Dendritic cell treated with granulocyte-macrophage colony-stimulating factor and Interleukin-4, amounts not matched to agents 40 ng/mL and 50 ng/mL, for 4 days (primary cell): ENCODE measurements around the gene MRAP2.

Experiments used
- H3K27ac Mint-ChIP-seq: one replicate; pipeline ENCODE4 v1.8.0; 2022; ENCODE audit warnings: mild to moderate bottlenecking, mixed read lengths
- H3K27me3 Mint-ChIP-seq: one replicate; pipeline ENCODE4 v1.8.0; 2022; ENCODE audit warnings: mild to moderate bottlenecking, mixed read lengths
- H3K36me3 Mint-ChIP-seq: one replicate; pipeline ENCODE4 v1.8.0; 2022; ENCODE audit warnings: low read depth, mixed read lengths
- H3K4me1 Mint-ChIP-seq: one replicate; pipeline ENCODE4 v1.8.0; 2022; ENCODE audit warnings: low read depth, mixed read lengths
- H3K4me3 Mint-ChIP-seq: one replicate; pipeline ENCODE4 v1.8.0; 2022; ENCODE audit warnings: mild to moderate bottlenecking, moderate library complexity, mixed read lengths
- H3K9me3 Mint-ChIP-seq: one replicate; pipeline ENCODE4 v1.8.0; 2022; ENCODE audit warnings: mixed read lengths
- intact Hi-C: fragments of 100-400 bp; cut with micrococcal nuclease; formaldehyde crosslinking; loops from one replicate; pipeline ENCODE4 v1.15.0; 2022

MRAP2 gene

DNA sequence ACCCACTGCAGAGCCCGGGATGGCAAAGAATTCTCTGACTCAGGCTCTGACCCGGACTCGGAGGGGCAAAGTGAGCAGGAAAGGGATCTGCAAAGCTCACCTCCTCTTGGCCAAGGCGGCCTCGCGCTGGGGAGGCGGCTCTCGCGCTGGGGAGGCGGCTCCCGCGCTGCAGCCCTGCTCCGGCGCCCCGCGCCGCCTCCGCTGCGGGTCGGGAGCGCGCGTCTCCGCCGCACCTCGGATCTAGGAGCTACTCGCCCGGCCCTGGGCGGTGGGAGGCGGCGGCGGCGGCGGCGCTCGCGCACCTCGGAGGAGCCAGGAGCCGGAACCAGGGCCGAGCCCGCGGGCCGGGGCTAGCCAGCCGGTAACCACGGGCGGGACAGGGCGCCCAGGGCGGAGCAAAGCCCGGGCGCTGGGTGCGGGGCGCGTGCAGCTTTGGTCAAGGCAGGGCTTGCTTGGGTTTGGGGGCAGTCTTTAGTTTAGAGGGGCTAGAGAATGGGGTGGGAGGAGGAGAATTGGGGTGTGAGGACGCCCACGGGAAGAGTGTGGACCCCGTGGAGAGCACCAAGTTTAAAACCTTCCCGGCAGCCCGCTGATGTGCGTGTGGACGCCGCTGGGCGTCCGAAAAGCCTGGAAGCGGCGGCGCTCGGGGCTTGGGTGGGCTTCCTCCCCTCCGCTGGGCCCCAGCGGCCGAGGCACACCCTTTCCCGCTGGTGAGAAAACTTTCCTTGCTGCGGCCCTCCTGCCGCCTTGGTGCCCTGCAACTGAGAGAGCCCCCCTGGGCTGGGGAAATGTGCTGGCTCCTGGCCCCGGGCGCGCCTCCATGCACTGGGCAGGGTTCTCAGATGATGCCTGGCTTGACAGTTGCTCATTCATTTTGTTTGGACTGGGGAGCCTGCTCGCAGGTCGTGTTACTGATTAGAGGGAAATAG lies at the start of gene MRAP2:
MRAP2 (plus strand) TSS at position 250 of the 929 bp plus-strand sequence. CDS start 21,547 bp downstream, outside the sequence.
- peaks cover 38% of the 10 kb centered on the region for H3K27me3 Mint-ChIP-seq
- no peak within 1 kb of the TSS for H3K4me3 Mint-ChIP-seq
- intact Hi-C loops = no loop called here
- no peak within 1 kb of the TSS for H3K27ac Mint-ChIP-seq
- no peaks in the 10 kb centered on the region for H3K36me3 Mint-ChIP-seq
- no peaks in the 10 kb centered on the region for H3K4me1 Mint-ChIP-seq
- H3K9me3 Mint-ChIP-seq = peaks cover 10% of the 10 kb centered on the region

DNA sequence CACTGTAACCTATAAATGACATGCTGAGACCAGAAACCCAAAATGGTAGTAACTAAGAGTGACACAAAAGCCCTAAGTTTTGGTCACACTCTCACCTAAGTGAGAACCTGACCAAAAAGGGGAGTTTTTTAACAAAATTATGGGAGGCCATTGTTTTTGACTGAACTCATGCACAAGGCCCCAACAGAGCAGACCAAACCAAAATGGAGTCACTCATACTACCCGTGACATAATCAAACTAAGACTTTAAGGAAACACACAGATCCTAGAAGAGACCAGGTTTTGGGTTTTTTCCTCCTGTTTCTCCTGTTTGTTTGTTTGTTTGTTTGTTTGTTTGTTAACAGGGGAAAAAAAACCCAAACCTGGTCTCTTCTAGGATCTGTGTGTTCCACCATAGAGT lies 49.2 kb upstream of the MRAP2 start:
- no peaks in the 10 kb centered on the region for H3K9me3 Mint-ChIP-seq
- no peak overlapping the region for H3K4me3 Mint-ChIP-seq
- intact Hi-C loops = no loop called here
- H3K36me3 Mint-ChIP-seq = peaks cover 5% of the 10 kb centered on the region
- no peaks in the 10 kb centered on the region for H3K27me3 Mint-ChIP-seq
- no peak overlapping the region for H3K27ac Mint-ChIP-seq
- no peaks in the 10 kb centered on the region for H3K4me1 Mint-ChIP-seq

DNA sequence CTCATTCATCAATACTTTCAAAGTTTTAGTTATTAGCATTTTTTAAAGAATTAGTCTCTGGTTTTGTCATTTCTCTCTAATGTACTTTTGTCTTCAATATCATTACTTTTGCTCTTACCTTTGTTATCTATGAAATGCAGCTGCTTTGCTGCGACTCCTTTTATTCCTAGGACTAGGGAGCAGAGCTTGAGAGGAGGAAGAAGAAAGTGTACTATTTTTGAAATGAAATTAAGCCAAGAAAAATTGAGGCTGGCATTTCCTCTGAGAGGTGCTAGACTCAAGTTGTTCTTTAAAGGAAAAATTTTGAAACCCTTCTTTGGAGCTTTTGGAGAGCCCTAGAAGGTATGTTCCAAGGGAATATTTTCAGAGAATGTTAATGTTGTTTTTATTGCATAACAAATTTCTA lies 48.3 kb upstream of the MRAP2 start:
- peaks cover 5% of the 10 kb centered on the region for H3K36me3 Mint-ChIP-seq
- H3K27ac Mint-ChIP-seq = no peak overlapping the region
- no peaks in the 10 kb centered on the region for H3K9me3 Mint-ChIP-seq
- no peak overlapping the region for H3K4me3 Mint-ChIP-seq
- no peaks in the 10 kb centered on the region for H3K4me1 Mint-ChIP-seq
- intact Hi-C loops = no loop called here
- no peaks in the 10 kb centered on the region for H3K27me3 Mint-ChIP-seq

GRCh38 chr6:83985715-83986114 lies 47.9 kb upstream of the MRAP2 start:
- Mint-ChIP-seq H3K27me3 (no peaks in the 10 kb centered on the region), H3K9me3 (no peaks in the 10 kb centered on the region), H3K4me1 (no peaks in the 10 kb centered on the region), H3K36me3 (peaks cover 5% of the 10 kb centered on the region), H3K27ac (no peak overlapping the region), H3K4me3 (no peak overlapping the region)
- intact Hi-C loops = no loop called here

GRCh38 chr6:83998021-83998584 lies 35.5 kb upstream of the MRAP2 start:
- H3K36me3 Mint-ChIP-seq = no peaks in the 10 kb centered on the region
- H3K9me3 Mint-ChIP-seq = peaks cover 18% of the 10 kb centered on the region
- intact Hi-C loops = no loop called here
- no peaks in the 10 kb centered on the region for H3K4me1 Mint-ChIP-seq
- H3K27ac Mint-ChIP-seq = no peak overlapping the region
- no peaks in the 10 kb centered on the region for H3K27me3 Mint-ChIP-seq
- no peak overlapping the region for H3K4me3 Mint-ChIP-seq

GRCh38 chr6:84001119-84001518 lies 32.5 kb upstream of the MRAP2 start:
- Mint-ChIP-seq H3K9me3 (peaks cover 2% of the 10 kb centered on the region), H3K27me3 (no peaks in the 10 kb centered on the region), H3K36me3 (no peaks in the 10 kb centered on the region), H3K27ac (no peak overlapping the region), H3K4me1 (no peaks in the 10 kb centered on the region), H3K4me3 (no peak overlapping the region)
- intact Hi-C loops = no loop called here

DNA sequence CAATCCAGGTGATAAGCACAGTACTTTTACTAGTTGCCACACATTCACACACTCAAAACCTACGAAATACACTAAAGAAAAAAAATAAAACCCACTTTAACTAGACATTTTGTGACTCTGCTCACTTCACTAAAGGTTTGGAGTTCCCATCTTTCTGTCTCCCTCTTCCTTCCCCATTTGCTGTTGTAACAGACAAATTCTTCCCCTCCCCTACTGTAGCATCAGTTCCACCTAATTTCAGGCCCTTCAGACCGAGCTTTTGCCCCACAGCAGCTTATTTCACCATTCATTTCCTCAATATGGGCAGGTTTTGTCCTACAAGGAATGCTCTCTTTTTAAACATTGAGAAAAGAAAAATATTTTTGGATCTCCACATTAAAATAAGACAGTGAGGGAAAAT lies 31.3 kb upstream of the MRAP2 start:
- intact Hi-C loops = no loop called here
- Mint-ChIP-seq H3K27ac (no peak overlapping the region), H3K4me3 (no peak overlapping the region), H3K27me3 (no peaks in the 10 kb centered on the region), H3K36me3 (no peaks in the 10 kb centered on the region), H3K4me1 (no peaks in the 10 kb centered on the region), H3K9me3 (no peaks in the 10 kb centered on the region)

DNA sequence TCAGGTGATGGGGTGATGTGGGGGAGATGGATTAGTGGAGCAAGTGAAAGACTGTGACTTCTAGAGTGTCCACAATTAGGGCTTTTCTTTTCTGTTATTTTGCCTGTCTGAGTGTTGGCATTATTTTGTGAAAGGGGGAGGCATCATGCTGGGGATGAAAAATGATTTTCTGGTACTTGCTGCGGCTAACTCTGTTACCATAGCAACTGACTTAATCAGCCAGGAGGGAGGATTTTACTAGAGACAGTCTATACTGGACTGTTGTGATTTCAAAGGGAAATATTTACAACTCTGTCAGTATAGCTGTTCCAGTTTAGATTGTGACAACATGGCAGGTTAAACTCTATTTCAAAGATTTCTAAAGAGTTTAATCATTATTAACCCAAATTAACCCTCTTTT lies 30.4 kb upstream of the MRAP2 start:
- Mint-ChIP-seq H3K4me1 (no peaks in the 10 kb centered on the region), H3K4me3 (no peak overlapping the region), H3K27me3 (no peaks in the 10 kb centered on the region), H3K9me3 (no peaks in the 10 kb centered on the region), H3K27ac (no peak overlapping the region), H3K36me3 (no peaks in the 10 kb centered on the region)
- intact Hi-C loops = no loop called here

- no peaks in the 10 kb centered on the region for H3K4me1 Mint-ChIP-seq
- H3K9me3 Mint-ChIP-seq = no peaks in the 10 kb centered on the region
- H3K4me3 Mint-ChIP-seq = no peak overlapping the region
- H3K36me3 Mint-ChIP-seq = no peaks in the 10 kb centered on the region
- no peak overlapping the region for H3K27ac Mint-ChIP-seq
- no peaks in the 10 kb centered on the region for H3K27me3 Mint-ChIP-seq
- intact Hi-C loops = no loop called here
Measured at GRCh38 chr6:84003654-84004053, 29.9 kb upstream of the MRAP2 start.

DNA sequence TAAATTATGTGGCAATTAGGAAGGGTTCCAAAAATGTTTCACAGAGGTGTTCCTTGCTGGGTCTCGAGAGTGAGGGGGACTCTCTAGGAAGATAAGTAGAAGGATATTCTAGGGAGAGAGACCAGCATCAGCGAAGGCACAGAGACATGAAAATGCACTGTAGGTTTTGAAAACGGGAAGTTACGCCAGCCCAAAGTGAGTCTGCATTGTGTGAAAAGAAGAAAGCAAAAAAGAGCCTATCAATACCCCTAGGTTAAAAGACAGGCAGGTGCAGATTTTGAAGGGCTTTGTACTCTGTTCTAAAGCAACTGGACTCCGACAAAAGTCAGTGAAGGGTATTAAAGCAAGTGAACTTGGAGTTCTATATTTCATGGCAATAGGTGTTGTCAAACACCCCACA lies 25.7 kb upstream of the MRAP2 start:
- Mint-ChIP-seq H3K4me3 (no peak overlapping the region), H3K9me3 (no peaks in the 10 kb centered on the region), H3K4me1 (no peaks in the 10 kb centered on the region), H3K27ac (no peak overlapping the region), H3K27me3 (no peaks in the 10 kb centered on the region), H3K36me3 (no peaks in the 10 kb centered on the region)
- intact Hi-C loops = no loop called here

GRCh38 chr6:84013354-84013753 lies 20.2 kb upstream of the MRAP2 start:
- no peaks in the 10 kb centered on the region for H3K36me3 Mint-ChIP-seq
- H3K27ac Mint-ChIP-seq = no peak overlapping the region
- no peak overlapping the region for H3K4me3 Mint-ChIP-seq
- intact Hi-C loops = no loop called here
- no peaks in the 10 kb centered on the region for H3K4me1 Mint-ChIP-seq
- H3K27me3 Mint-ChIP-seq = no peaks in the 10 kb centered on the region
- H3K9me3 Mint-ChIP-seq = no peaks in the 10 kb centered on the region

DNA sequence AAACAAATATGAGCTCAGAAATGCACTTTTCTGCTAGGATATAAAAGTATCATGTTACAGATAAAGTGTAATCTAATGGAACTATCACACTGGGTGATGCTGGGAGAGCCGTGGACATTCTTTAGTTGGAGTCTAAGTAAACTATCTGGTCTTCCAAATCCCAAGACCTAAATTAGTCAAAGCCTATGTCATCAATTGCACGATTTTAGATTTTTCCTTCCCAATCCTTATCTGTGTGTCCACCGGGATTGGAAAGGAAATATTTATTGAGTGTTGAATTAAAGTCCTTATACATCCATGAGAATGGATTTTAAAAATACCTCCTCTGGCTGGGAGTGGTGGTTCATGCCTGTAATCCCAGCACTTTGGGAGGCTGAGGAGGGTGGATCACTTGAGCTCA lies 19.6 kb upstream of the MRAP2 start:
- Mint-ChIP-seq H3K36me3 (no peaks in the 10 kb centered on the region), H3K4me1 (no peaks in the 10 kb centered on the region), H3K9me3 (no peaks in the 10 kb centered on the region), H3K4me3 (no peak overlapping the region), H3K27me3 (no peaks in the 10 kb centered on the region), H3K27ac (no peak overlapping the region)
- intact Hi-C loops = no loop called here

- Mint-ChIP-seq H3K36me3 (no peaks in the 10 kb centered on the region), H3K27ac (no peak overlapping the region), H3K27me3 (no peaks in the 10 kb centered on the region), H3K9me3 (no peaks in the 10 kb centered on the region), H3K4me1 (no peaks in the 10 kb centered on the region), H3K4me3 (no peak overlapping the region)
- intact Hi-C loops = no loop called here
Measured at GRCh38 chr6:84016029-84016428, 17.5 kb upstream of the MRAP2 start.

DNA sequence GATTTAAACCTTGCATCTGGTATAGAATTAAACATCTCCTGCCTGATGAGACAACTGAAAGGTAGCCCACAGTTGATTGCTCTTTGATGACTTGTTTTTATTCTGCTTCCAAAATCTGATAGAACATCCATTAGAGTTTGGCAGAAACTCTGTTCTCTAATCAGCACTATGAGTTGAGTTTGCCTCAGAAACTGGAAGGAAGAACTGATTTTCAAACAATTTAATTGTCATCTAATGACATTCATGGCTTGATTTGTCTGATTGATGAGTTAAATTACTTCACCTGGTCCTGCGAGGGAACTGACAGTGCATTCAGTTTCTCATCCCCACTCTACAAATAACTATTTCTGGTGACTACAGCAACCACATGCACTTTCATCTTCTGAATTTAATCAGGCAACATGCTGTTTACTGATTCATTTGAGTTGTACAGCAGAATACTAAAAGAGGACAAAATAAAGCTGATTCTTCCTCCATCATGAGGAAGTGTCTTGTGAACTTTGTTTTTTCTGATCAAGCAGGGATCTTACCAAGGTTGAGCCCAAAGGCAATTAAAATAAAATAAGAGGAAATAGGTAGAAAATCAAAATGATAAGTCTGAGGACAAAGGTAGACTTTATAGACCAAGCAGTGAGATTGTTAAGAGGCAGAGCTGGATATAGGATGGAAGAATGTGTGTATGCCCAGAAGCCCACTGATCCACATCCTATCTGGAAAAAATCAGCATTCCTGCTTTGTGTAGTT lies 15.7 kb upstream of the MRAP2 start:
- no peaks in the 10 kb centered on the region for H3K27me3 Mint-ChIP-seq
- H3K27ac Mint-ChIP-seq = no peak overlapping the region
- no peaks in the 10 kb centered on the region for H3K36me3 Mint-ChIP-seq
- H3K4me3 Mint-ChIP-seq = no peak overlapping the region
- intact Hi-C loops = no loop called here
- no peaks in the 10 kb centered on the region for H3K9me3 Mint-ChIP-seq
- no peaks in the 10 kb centered on the region for H3K4me1 Mint-ChIP-seq
